Measurements from ENCODE around the gene PEX26.

DNA sequence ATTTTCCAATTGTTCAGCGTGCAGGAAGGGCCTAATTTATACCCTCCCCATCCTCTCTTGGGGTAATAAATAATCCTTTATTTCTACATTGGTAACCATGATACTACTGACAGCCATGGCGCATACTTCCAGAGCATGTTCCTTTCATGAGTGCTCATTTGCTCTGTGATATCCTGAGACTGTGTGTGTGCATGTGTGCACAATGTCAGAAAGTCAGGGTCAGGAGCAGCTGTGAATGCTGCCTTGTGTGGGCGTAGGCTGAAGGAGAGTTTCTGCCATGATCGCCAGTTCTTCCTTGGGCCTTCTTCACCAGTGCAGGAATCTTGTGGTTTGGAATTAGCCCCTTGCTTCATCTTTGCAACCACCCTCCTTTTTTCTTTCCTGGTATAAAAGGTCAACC, 43.1 kb downstream of the PEX26 start:
- TF ChIP-seq SPI1 (IDR thresholded peaks at IDR 0.05; ENCODE audit: borderline replicate concordance, low read depth, low read length): no peak
- TF ChIP-seq YBX1 (IDR thresholded peaks at IDR 0.05): no peak
- no peak for TF ChIP-seq RAD21 (CRISPR knock-in tag; conservative IDR thresholded peaks at IDR 0.05 in 1 of 2, IDR thresholded peaks at IDR 0.05 in 1 of 2)
- TF ChIP-seq GTF2E2 (tag; IDR thresholded peaks at IDR 0.05): no peak
- TF ChIP-seq, protein P1, sequence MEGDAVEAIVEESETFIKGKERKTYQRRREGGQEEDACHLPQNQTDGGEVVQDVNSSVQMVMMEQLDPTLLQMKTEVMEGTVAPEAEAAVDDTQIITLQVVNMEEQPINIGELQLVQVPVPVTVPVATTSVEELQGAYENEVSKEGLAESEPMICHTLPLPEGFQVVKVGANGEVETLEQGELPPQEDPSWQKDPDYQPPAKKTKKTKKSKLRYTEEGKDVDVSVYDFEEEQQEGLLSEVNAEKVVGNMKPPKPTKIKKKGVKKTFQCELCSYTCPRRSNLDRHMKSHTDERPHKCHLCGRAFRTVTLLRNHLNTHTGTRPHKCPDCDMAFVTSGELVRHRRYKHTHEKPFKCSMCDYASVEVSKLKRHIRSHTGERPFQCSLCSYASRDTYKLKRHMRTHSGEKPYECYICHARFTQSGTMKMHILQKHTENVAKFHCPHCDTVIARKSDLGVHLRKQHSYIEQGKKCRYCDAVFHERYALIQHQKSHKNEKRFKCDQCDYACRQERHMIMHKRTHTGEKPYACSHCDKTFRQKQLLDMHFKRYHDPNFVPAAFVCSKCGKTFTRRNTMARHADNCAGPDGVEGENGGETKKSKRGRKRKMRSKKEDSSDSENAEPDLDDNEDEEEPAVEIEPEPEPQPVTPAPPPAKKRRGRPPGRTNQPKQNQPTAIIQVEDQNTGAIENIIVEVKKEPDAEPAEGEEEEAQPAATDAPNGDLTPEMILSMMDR (IDR thresholded peaks at IDR 0.05 in 2 of 3, conservative IDR thresholded peaks at IDR 0.05 in 1 of 3; ENCODE audit: insufficient read depth in 2 of 3, low read depth in 1 of 3, low read length in 3 of 3): no peak
